ENCODE results near the gene UBALD2.
"Not testable (repeated sequence)": the region's sequence is repeated elsewhere in the genome, so short reads cannot be mapped to it uniquely, and the experiment has no call there.

Gene UBALD2

GRCh38 chr17:76246080-76247066, 18.8 kb upstream of the UBALD2 start:
- FAIRE-seq: no peak

- no peak for FAIRE-seq
These were observed 17.8 kb upstream of the UBALD2 start for GRCh38 chr17:76247304-76247703.

- FAIRE-seq: no peak
These were observed 16.9 kb upstream of the UBALD2 start for GRCh38 chr17:76248013-76248782.

- no peak for FAIRE-seq
These were observed 15.0 kb upstream of the UBALD2 start for GRCh38 chr17:76250141-76250540.

GRCh38 chr17:76251478-76252039, 13.6 kb upstream of the UBALD2 start:
- no peak for FAIRE-seq

GRCh38 chr17:76252040-76252954, 12.9 kb upstream of the UBALD2 start:
- FAIRE-seq: no peak

GRCh38 chr17:76252967-76253766, 12.0 kb upstream of the UBALD2 start:
- not testable (repeated sequence) for FAIRE-seq

GRCh38 chr17:76253841-76254240, 11.3 kb upstream of the UBALD2 start:
- FAIRE-seq: no peak

- FAIRE-seq: no peak
These were observed 10.9 kb upstream of the UBALD2 start for GRCh38 chr17:76254275-76254674.

- FAIRE-seq: no peak
These were observed 9.2 kb upstream of the UBALD2 start for GRCh38 chr17:76255801-76256429.

- FAIRE-seq: not testable (repeated sequence)
These were observed 8.6 kb upstream of the UBALD2 start for GRCh38 chr17:76256430-76257050.

GRCh38 chr17:76260220-76260619, 4.9 kb upstream of the UBALD2 start:
- FAIRE-seq: no peak

- no peak for FAIRE-seq
These were observed 4.5 kb upstream of the UBALD2 start for GRCh38 chr17:76260669-76261068.

GRCh38 chr17:76261421-76262215, 3.5 kb upstream of the UBALD2 start:
- FAIRE-seq: no peak

GRCh38 chr17:76262732-76263344, 2.3 kb upstream of the UBALD2 start:
- no peak for FAIRE-seq

GRCh38 chr17:76263896-76264295, 1.3 kb upstream of the UBALD2 start:
- no peak for FAIRE-seq

- FAIRE-seq: no peak
These were observed 758 bp upstream of the UBALD2 start for GRCh38 chr17:76264425-76264754.

GRCh38 chr17:76265624-76266243, 586 bp downstream of the UBALD2 start:
- FAIRE-seq: no peak

All from TTC549 (cell line).